KBM-7 (cell line): Measurements from ENCODE around the gene MRPL34.

Experiments used
- DNase-seq: peaks from one replicate; pipeline ENCODE4 v3.0.0-alpha.2; 2015
- in situ Hi-C: fragments of 300-500 bp; cut with MboI; formaldehyde crosslinking; loops from 2 replicates; pipeline ENCODE4 v1.14.3; 2020; ENCODE audit warnings: low sequenced_read_pairs, low pct_unique_long_range_greater_than_20kb, mixed read lengths

The MRPL34 gene

DNA sequence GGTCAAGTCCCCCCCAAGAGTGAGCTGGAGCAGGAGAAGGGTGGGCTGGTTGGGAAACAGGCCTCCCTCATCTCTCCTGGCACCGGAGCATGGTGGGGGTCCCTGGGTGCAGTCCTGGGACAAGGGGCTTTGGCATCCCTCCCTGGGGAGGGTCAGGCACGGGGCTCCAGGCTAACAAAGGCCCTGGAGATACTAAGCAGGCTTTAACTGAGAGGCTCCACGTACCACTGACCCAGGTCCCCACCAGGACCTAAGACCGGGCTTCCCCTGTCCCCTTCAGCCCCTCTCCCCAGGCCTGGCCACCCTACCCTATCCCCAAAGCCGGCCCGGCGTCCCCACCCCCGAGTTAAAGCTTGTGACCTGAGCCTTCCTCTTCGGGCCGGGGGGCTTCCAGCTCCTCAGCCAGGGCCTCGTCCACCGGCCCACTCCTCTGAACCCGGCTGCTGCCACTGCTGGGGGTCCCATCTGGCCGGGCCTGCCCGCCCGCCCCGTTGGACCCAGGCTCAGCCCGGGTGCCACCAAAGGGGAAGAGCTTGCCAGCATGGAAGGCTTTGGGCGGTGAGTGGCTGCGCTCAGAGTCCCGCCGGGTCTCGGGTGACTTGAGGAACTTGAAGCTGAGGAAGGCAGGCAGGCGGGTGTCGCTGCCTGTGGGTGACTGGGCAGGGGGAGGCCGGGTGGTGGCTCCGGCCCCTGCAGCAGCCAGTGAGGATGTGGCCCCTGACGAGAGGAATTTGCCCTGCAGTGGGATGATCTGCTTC lies 18.9 kb downstream of the MRPL34 start:
- no peak for DNase-seq
- in situ Hi-C loops: no loop called here

DNA sequence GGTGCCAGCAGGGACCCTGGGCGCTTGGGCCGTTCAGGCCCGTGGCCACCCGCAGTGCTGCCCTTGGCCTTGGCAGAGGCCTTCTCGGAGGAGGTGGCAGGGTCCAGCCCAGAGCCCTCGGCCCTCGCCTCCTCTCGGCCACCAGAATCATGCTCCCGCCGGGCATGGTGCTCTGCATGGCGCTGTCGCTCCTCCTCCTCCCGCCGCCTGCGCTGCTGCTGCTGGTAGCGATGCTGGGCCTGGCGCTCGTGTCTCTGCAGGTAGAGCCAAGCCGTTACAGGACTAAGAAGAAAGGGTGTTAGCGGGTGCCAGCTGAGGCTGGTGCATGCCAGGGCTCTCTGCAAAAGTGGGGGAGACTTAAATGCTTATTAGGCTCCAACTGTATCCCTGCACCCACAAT lies 19.5 kb downstream of the MRPL34 start:
- in situ Hi-C loops: no loop called here
- DNase-seq: no peak

DNA sequence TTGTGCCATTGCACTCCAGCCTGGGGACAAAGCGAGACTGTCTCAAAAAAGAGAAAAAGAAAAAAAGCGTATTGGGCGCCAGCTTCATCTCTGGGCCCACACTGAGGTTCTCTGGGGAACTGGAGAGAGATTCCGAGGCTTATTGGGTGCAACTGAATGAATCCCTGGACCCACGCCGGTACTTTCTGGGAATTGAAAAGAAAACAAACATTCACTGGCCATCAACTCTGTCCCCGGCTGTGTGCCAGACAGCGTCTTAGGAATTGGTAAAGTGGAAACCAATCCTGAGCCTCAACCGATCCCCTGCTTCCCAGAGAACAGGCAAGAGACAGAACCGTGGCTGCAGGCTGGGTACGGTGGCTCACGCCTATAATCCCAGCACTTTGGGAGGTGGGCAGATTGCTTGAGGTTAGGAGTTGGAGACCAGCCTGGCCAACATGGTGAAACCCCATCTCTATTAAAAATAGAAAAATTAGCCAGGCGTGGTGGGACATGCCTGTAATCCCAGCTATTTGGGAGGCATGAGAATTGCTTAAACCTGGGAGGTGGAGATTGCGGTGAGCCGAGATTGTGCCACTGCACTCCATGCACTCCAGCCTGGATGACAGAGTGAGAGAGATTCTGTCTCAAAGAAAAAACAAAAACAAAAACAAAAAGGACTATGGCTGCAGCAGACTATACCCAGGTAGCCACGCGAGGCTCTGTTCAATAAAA lies 20.4 kb downstream of the MRPL34 start:
- DNase-seq: no peak
- in situ Hi-C loops: no loop called here

DNA sequence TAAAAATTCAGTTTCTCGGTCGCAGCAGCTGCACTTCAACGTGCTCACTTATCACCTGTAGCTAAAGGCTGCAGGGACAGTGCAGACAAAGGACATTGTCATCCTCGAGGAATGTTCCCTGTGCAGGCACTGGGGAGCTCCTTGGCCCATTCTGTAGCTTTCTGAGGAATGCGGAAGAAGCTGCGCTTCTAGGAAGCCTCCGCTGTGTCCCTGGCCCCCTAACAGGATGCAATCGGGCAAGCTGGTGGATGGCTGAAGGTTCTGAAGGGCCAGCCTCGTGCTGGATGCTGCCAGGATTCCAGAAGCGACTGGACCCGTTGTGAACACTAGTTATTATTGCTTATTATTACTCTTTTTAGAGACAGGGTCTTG lies 20.9 kb downstream of the MRPL34 start:
- DNase-seq: no peak
- in situ Hi-C loops: no loop called here

DNA sequence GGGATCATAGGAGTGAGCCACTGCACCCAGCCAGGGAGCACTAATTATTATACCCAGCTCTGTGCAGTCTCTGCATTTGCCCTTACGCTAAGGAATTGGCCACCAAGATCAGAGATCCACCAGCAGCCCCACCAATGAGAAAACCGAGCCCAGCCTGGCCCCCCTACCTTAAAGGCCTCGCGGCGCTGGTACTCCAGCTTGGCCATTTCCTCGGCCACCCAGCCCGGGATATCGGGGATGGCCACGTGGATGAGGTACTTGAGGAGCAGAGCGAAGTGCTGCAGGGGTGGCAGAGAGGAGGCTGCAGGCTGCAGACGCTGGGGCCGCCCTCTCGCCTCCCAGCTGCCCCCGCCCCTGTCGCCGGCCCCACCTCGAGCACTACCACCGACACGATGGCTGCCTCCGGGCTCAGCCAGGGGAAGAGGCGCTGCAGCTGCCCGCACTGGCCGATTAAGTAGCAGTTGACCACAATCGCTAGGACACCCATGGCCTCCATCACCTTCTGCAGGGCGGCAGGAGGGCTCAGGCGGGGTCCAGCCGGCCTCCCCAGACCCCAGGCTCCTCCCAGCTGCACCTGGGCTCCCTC lies 21.5 kb downstream of the MRPL34 start:
- in situ Hi-C loops: no loop called here

DNA sequence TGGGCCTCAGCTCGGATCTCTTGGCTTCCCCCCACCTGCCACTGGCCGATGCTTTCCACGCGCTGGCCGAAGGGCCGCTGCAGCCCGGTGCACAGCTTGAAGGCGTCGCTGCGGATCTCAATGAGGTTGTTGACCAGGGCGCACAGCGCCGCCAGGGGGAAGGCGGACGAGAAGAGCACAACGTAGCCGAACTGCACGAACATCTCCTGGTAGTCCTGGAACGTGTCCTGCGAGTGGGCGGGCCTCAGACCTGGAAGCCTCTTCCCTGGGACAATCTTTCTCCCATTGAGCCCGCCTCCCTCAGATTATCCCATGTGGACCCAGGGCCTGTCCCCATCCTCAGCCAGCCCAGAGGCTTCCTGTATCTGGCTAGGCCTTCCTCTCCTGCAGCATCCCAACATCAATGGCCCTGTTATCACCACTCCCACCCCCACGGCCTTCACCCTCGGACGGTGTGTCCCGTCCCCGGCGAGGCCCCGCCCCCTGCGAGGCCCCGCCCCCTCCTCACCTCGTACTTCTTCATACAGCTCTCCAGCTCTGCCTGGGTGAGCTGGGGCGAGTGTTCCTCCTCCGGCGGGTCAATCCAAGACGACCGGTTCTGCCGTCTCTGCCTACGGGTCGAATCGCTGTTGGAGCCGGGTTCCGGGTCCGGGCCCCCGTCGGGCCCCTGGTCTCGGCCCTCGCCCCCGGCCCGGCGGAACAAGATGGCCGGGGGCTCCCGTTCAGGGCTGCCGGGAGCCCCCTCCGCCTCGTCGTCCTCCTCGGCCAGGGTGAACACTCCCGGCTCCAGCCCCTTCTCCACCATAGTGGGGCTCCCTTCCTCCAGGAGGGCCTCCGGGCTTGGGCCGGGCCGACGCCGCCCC lies 22.2 kb downstream of the MRPL34 start:
- DNase-seq: no peak
- in situ Hi-C loops: no loop called here

More for the DNA sequence above, 21.5 kb downstream of the MRPL34 start:
- DNase-seq: no peak

DNA sequence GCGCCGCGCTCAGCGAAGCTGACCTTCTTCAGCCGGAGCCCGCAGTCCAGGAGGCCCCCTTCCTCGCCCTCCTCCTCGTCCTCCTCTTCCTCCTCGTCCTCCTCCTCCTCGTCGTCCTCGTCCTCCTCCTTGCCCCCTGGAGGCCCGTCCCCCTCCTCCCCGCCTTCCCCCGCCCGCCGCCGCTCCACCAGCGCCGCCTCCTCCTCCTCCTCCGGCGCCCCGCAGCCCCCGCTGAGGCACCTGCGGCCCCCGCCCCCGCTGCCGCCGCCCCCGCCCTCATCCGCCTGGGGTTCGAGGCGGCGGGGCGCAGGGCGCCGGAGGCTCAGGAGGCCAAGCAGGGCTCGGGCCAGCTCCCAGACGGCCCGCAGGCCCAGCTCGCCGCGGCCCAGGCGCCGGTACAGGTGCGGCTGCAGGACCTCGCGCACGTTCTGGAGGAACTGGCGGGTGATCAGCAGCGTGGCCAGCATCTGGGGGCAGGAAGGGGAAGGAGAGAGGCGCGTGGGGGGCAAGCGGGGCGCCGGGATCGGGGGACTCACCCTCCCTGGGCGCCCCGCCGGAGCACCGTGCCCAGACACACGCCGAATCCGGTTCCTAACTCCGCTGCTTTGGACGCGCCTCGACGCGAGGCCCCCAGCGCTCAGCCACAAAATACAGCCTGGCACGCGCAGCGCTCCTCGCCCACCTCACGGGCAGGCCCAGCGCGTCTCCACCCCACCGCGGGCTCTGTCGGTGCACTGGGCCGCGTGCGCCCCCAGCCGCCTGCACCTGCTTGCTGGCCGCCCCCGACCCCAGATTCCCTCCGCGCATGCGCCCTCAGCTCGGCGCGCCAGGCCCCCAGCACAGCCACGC lies 23.1 kb downstream of the MRPL34 start:
- in situ Hi-C loops: no loop called here
- DNase-seq: no peak

DNA sequence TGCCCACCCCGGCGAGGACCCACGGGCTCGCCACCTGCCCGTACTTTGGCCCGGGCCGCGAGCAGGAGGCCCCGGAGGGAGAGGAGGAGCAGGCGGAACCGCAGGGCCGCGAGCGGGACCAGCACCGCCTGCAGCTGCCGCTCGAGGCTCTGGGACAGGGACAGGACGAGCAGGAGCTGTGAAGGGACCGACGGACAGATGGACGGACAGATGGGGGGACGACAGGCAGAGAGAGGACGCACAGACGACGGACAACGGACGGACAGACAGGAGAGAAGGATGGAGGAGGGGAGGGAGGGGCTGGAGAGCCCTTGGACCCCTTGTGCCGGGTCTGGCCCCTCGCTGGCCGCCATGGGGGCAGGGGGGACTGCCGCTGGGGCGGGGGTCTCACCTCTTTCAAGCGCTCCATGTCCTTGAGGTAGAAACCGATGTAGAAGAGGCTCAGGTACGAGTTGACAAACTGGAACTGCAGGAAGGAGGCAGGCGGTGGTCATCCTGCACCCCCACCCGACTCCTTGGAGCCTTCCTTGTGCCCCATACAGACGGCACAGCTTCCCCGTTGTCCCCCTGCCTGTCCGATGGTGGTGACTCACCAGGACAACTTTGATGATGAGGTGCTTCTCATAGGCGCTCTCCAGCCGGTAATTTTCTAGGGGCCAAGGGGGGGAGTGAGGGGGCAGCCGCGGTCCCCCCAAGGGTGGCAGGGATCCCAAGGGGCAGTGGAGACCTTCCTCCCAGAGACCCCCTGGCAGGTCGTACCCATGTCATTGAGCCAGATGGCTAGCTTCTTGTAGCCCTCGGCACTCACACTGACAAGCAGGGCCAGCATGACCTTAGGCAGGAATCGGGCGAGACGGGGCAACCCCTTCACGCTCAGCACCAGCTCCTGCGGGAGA lies 23.9 kb downstream of the MRPL34 start:
- DNase-seq: no peak
- in situ Hi-C loops: no loop called here

DNA sequence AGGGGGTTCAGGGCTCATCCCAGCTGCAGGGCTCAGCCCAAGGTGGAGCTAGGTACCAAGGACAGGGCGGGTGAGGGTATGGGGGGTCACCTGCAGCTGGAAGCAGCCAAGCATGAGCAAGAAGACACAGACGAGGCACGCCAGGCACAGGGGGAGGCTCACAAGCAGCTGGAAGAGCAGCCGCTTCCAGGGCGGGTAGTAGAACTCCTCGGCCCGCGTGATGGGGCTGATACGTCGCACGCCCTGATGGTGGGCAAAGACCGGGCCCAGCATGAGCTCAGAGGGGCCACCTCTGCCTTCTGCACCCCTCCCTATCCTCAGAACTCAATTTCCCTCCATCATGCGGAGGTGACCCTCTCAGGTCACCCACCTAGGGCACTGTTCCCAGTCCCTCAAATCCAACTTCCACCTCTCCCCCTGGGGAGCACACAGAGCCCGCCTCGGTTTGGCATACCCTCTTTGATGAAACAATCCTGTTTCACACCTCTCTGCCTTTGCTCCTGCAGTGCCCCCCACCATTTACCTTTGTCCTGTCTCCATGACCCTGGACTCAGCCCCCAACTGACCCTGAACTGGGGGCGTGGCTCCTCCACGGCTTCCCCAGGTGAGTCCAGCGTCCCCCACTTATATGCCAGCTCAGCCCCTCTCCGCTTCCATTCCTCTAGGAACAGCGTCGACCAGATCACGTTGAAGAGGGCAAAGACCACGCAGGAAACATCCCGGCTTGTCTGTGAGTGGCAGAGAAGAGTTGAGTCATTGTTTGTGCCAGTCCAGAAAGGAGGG lies 24.8 kb downstream of the MRPL34 start:
- no peak for DNase-seq
- in situ Hi-C loops: no loop called here

DNA sequence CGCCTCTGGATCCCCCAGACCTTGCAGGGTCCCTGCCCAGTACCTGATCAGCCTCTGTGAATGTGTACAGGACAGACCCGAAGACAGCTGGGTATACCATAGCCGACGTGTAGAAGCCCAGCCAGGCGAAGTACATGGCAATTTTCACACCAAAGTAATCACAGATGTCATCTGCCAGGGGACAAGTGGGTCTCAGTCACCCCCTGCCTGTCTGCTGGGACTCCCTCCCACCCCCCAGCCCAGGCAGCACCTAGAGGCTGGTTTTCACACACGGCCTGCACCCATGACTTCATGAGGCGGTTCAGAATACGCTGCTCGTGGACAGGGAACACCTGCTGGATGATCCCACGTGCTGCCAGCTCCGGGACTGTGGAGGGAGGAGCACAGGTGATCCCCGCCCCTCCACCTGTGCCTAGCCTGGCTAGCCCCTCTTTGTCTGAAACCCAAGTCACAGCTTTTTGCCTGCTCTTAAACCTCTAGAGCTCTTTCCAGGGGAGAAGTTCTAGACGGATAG lies 25.4 kb downstream of the MRPL34 start:
- no peak for DNase-seq
- in situ Hi-C loops: no loop called here

DNA sequence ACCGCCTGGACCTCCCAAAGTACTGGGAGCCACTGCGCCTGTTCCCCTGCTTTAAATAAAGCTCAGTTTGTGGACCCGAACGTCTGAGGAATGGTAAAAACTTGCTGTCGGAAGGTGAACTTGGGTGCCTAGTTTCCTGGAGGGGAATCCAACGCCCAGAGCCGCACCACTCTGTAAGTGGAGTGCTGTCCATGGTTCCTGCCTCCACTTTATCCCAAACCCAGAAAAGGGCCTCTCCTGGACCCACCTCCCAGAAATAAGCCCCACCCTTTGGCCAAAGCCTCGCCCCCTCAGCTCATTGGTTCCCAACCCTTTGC lies 26.6 kb downstream of the MRPL34 start:
- no peak for DNase-seq
- in situ Hi-C loops: no loop called here

DNA sequence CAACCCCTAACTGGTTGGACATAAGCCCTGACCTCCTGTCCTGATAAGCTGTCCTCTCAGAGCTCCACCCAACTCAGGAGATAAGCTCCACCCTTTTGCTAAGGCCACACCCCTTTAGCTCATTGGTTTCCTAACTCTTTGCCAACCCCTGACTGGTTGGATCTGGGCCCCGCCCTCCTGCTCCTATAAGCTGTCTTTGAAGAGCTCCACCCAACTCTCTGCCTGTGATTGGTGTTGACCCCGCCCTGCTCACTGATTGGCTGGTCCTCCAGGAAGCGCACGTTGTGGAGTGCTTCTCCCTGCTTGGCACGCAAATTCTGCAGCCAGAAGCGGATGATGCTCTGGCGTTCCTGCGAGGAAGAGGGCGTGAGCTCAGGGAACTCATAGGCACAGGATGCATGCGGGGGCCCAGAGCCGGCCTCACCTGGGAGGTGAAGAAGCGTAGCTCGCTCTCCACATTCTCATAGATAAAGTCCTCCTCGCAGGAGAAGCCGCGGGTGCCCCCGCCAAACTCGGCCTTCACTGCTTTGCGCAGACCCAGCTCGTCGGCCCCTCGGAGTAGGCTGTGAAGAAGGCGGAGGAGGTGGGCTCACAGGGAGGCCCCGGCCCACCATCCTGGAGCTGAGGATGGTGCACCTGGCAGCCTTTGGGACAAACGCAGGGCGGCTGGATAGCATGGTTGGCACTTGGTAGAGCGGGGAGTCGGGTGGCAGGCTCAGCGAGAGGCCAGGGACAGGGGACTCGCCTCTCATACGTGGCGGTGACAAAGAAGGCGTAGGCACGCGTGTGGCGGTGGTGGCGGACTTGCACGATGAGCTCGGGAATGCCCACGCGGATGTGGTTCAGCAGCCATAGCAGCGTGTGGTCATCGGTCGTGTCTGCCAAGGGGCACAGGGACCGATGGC lies 27.3 kb downstream of the MRPL34 start:
- peak; percentile 92 for DNase-seq
- in situ Hi-C loops: no loop called here

DNA sequence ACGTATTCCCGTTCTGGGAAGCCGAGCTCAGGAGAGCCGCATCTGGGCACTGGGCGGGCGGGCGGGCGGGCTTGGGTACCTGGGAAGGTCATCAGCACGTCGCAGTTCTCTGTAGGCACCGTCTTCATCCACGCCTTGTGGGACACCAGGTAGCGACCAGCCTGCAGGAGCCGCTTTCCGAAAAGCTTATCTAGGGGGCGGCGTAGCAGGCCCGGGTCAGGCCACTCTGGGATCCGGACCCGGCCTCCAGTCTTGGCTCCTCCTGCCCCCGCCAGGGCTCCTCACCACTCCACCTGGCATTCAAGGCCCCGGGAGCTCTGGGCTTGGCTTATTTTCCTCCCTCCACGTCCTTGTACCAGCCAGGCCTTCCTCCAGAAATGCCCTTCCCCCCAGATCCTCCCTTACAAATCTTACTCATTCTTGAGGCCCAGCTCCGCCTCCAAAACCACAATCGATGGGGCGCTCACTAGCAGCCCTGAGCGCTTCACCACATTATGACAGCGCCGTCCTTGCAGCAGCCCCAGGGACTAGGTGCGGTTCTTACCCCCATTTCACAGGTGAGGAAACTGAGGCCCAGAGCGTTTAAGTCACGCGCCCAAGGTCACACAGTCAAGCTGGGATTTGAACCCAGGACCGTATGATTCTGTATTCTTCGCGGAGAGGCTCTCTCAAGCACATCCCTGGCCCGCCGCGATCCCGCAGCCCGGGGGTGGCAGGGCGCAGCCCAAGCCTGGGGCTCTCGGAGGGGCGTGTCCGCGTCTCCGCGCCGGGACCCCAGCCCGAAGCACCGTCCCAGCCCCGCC lies 28.1 kb downstream of the MRPL34 start:
- peak; percentile 91 for DNase-seq
- in situ Hi-C loops: no loop called here

DNA sequence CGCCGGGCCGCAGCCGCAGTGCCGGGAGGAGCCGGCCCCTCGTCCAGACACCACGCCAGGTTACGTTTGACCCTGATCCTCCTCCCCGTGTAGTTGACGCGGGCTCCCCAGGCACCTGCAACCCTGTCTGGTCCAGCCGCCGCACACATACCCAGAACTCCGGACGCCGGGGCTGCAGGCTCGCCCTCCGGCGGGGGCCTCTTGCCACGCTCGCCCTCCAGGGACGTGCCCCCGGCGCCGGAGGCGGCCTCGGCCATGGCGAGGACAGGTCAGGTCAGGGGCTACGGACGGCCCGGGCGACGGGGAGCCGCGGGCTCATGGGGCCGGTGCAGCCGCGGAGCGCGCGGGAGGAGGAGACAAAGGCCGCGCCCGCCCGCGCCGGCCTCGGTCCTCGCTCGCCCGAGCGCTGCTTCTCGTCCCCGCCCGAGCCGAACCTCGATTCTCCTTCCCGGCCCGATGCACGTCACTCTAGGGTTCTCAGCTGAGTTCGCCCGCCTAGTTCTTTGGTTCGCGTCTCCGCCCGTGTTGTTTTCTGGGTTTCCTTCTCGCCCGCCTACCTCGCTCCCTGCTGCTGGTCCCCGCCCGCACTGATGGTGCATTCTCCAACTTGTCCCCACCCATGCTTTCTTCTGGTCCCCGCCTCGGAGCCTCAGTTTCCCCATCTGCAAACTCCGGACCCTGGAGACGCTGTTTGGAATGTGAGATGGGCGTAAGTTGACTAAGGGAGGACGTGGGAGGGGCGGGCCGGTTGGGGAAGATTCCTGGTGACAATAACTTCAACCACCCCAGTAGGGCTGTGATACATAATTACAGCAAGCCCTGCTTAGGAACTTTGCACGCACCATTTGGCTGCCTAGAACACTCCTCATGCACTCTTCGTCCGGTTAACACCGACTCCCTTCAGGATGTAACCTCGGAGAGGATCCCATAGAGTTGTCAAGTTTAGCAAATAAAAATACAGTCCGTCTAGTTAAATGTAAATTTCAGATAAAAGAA lies 29.0 kb downstream of the MRPL34 start, which contains the start of gene ANO8:
TSS of gene ANO8 (minus strand) at position 442 of the 996 bp plus-strand sequence. CDS start at position 257, 185 bp downstream.
- peak; percentile 98 for DNase-seq
- in situ Hi-C loops: no loop called here
